Measurements from ENCODE around the gene AK8.

DNA sequence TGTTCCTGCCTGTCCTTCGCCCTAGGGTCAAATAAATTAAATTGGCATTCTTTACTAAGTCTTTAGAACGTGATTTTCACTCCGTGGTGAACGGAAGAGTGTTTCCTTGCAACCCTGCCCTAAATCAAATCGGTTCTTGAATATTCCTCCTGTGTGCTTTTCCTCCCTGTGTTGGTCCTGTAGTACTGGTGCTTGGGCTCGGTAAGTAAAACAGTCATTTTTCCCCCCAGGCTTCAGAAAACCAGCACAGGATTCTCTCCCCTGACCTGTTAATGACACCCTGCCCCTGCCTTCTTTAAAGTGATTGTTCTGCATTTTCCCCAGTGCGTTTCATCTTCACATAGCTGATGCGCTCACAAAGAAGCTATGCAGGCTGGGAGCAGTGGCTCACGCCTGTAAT lies 96.0 kb downstream of the AK8 start:
- TF ChIP-seq CTCF (IDR thresholded peaks at IDR 0.05; ENCODE audit: poor library complexity) (no peak), EZH2 (IDR thresholded peaks at IDR 0.05; ENCODE audit: borderline replicate concordance) (no peak), EZH2phosphoT487 (IDR thresholded peaks at IDR 0.05; ENCODE audit: low read depth, severe bottlenecking, unreplicated experiment) (no peak)
